ENCODE measurements around the gene BAIAP2L1. TPM values are rescaled to one million over a fixed set of nuclear protein-coding genes. Genes with fewer than 3 reads are reported as not detected.

BAIAP2L1 gene
- total RNA-seq, 1 donor from 2014 or later, result 35.1 TPM

- Mint-ChIP-seq H3K9me3 (peaks cover 6% of the 10 kb centered on the region), H3K36me3 (no peaks in the 10 kb centered on the region), H3K27me3 (ENCODE audit: insufficient read depth, low read depth) (peaks cover 3% of the 10 kb centered on the region), H3K27ac (no peak overlapping the region), H3K4me1 (no peaks in the 10 kb centered on the region), H3K4me3 (no peak overlapping the region)
- no peaks in the 10 kb centered on the region for H3K36me3 ChIP-seq
- H3K4me1 ChIP-seq, result no peaks in the 10 kb centered on the region
- no peak overlapping the region for H2AFZ ChIP-seq (replicated peaks)
- H3K9me3 ChIP-seq (ENCODE audit: low read depth), result no peaks in the 10 kb centered on the region
- H4K20me1 ChIP-seq (ENCODE audit: low read depth), result no peaks in the 10 kb centered on the region
- H3K27me3 ChIP-seq, result no peaks in the 10 kb centered on the region
- no peak overlapping the region for H3K4me3 ChIP-seq
- H3K4me2 ChIP-seq, result no peak overlapping the region
- no peak overlapping the region for H3K9ac ChIP-seq
- no peak overlapping the region for H3K27ac ChIP-seq
- TF ChIP-seq, protein P1, sequence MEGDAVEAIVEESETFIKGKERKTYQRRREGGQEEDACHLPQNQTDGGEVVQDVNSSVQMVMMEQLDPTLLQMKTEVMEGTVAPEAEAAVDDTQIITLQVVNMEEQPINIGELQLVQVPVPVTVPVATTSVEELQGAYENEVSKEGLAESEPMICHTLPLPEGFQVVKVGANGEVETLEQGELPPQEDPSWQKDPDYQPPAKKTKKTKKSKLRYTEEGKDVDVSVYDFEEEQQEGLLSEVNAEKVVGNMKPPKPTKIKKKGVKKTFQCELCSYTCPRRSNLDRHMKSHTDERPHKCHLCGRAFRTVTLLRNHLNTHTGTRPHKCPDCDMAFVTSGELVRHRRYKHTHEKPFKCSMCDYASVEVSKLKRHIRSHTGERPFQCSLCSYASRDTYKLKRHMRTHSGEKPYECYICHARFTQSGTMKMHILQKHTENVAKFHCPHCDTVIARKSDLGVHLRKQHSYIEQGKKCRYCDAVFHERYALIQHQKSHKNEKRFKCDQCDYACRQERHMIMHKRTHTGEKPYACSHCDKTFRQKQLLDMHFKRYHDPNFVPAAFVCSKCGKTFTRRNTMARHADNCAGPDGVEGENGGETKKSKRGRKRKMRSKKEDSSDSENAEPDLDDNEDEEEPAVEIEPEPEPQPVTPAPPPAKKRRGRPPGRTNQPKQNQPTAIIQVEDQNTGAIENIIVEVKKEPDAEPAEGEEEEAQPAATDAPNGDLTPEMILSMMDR (IDR thresholded peaks at IDR 0.05), result no peak
- no peak for TF ChIP-seq EZH2 (IDR thresholded peaks at IDR 0.05)
- TF ChIP-seq EZH2phosphoT487 (IDR thresholded peaks at IDR 0.05), result no peak
- no peaks in the 10 kb centered on the region for H3F3A ChIP-seq (ENCODE audit: low read depth)
- no peak for DNase-seq (ENCODE audit: low spot score)
- peaks cover 5% of the 10 kb centered on the region for H3K79me2 ChIP-seq (ENCODE audit: low read depth)
Measured at GRCh38 chr7:98341106-98341505, 59.8 kb downstream of the BAIAP2L1 start.

GRCh38 chr7:98339043-98339442, 61.8 kb downstream of the BAIAP2L1 start:
- H3K27me3 Mint-ChIP-seq (ENCODE audit: insufficient read depth, low read depth), result peaks cover 3% of the 10 kb centered on the region
- H3K4me3 Mint-ChIP-seq, result no peak overlapping the region
- Histone ChIP-seq H3K27me3 (no peaks in the 10 kb centered on the region), H3K4me2 (no peak overlapping the region), H3K36me3 (no peaks in the 10 kb centered on the region), H3K4me3 (no peak overlapping the region), H3K9ac (no peak overlapping the region), H3F3A (ENCODE audit: low read depth) (no peaks in the 10 kb centered on the region), H3K79me2 (ENCODE audit: low read depth) (peaks cover 3% of the 10 kb centered on the region), H3K27ac (no peak overlapping the region), H3K4me1 (no peaks in the 10 kb centered on the region), H2AFZ (replicated peaks) (no peak overlapping the region), H3K9me3 (ENCODE audit: low read depth) (no peaks in the 10 kb centered on the region), H4K20me1 (ENCODE audit: low read depth) (no peaks in the 10 kb centered on the region)
- peaks cover 6% of the 10 kb centered on the region for H3K9me3 Mint-ChIP-seq
- DNase-seq (ENCODE audit: low spot score), result no peak
- H3K36me3 Mint-ChIP-seq, result no peaks in the 10 kb centered on the region
- H3K27ac Mint-ChIP-seq, result no peak overlapping the region
- no peak for TF ChIP-seq EZH2phosphoT487 (IDR thresholded peaks at IDR 0.05)
- TF ChIP-seq EZH2 (IDR thresholded peaks at IDR 0.05), result no peak
- TF ChIP-seq, protein P1 (IDR thresholded peaks at IDR 0.05), result no peak
- H3K4me1 Mint-ChIP-seq, result no peaks in the 10 kb centered on the region

DNA sequence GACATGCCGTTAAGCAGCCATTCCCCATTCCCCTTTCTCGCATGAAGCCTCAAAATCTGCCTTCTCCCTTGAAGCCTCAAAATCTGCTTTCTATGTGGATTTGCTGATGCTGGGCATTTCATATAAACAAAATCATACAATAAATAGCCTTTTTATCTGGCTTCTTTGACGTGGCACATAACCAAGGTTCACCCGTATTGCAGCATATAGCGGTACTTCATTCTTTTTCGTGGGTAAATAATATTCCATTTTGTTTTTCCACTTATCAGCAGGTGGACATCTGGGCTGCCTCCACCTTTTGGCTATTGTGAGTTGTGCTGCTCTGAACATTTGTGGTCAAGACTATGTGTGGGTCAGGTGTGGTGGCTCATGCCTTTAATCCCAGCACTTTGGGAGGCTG, 62.4 kb downstream of the BAIAP2L1 start:
- Mint-ChIP-seq H3K27ac (no peak overlapping the region), H3K4me1 (no peaks in the 10 kb centered on the region), H3K9me3 (peaks cover 6% of the 10 kb centered on the region), H3K4me3 (no peak overlapping the region), H3K27me3 (ENCODE audit: insufficient read depth, low read depth) (peaks cover 3% of the 10 kb centered on the region), H3K36me3 (no peaks in the 10 kb centered on the region)
- no peak overlapping the region for H3K9ac ChIP-seq
- no peaks in the 10 kb centered on the region for H4K20me1 ChIP-seq (ENCODE audit: low read depth)
- no peaks in the 10 kb centered on the region for H3F3A ChIP-seq (ENCODE audit: low read depth)
- no peaks in the 10 kb centered on the region for H3K4me1 ChIP-seq
- H3K79me2 ChIP-seq (ENCODE audit: low read depth), result no peaks in the 10 kb centered on the region
- no peaks in the 10 kb centered on the region for H3K36me3 ChIP-seq
- no peaks in the 10 kb centered on the region for H3K27me3 ChIP-seq
- no peak overlapping the region for H3K4me3 ChIP-seq
- no peak overlapping the region for H3K27ac ChIP-seq
- no peak overlapping the region for H3K4me2 ChIP-seq
- DNase-seq (ENCODE audit: low spot score), result no peak
- H2AFZ ChIP-seq (replicated peaks), result no peak overlapping the region
- no peak for TF ChIP-seq EZH2 (IDR thresholded peaks at IDR 0.05)
- TF ChIP-seq EZH2phosphoT487 (IDR thresholded peaks at IDR 0.05), result no peak
- TF ChIP-seq, protein P1 (IDR thresholded peaks at IDR 0.05), result no peak
- H3K9me3 ChIP-seq (ENCODE audit: low read depth), result no peaks in the 10 kb centered on the region
